Measurements from ENCODE around the gene ST3GAL4.

GRCh38 chr11:126438691-126439090 lies 83.2 kb downstream of the ST3GAL4 start:
- no peak for TF ChIP-seq CTCF (IDR thresholded peaks at IDR 0.05)
- TF ChIP-seq POLR2A (IDR thresholded peaks at IDR 0.05), result no peak
